Natural killer cell (primary cell): Measurements from ENCODE around the gene CKAP4. TPM values are rescaled to one million over a fixed set of nuclear protein-coding genes. Genes with fewer than 3 reads are reported as not detected.
A peak's percentile ranks its signal among the peaks of the same experiment; 100 is the strongest.

Source experiments
- ATAC-seq, 3 donors: fragments of 150-1000 bp in 2 of 3; fragments of 200-7000 bp in 1 of 3; cut with Tn5 transposase; 1 replicate in 1 of 3; 2 replicates in 2 of 3; pipeline ENCODE4 v1.10.0; 2021; ENCODE audit warnings: mild to moderate bottlenecking in 2 of 3, moderate library complexity in 2 of 3
- DNase-seq, 2 donors: peaks; one replicate each; pipeline versions ENCODE4 v3.0.0 to v3.0.0-alpha.2; 2013 to 2021; ENCODE audit warnings: mixed read lengths in 1 of 2
- H3K27ac ChIP-seq: one replicate; pipeline ENCODE4 v1.5.1; 2013; ENCODE audit warnings: mild to moderate bottlenecking, low read length
- H3K27me3 ChIP-seq: one replicate; pipeline ENCODE4 v1.6.1; 2013; ENCODE audit warnings: low read length; ENCODE audit not compliant: control insufficient read depth, insufficient read depth
- H3K36me3 ChIP-seq: one replicate; pipeline ENCODE4 v1.6.1; 2013; ENCODE audit warnings: low read length; ENCODE audit not compliant: control insufficient read depth, insufficient read depth
- H3K4me1 ChIP-seq: one replicate; pipeline ENCODE4 v1.6.1; 2013; ENCODE audit warnings: low read length; ENCODE audit not compliant: control insufficient read depth, insufficient read depth
- H3K4me3 ChIP-seq: one replicate; pipeline ENCODE4 v1.5.1; 2013; ENCODE audit warnings: low read length
- H3K9me3 ChIP-seq: one replicate; pipeline ENCODE4 v1.6.1; 2013; ENCODE audit warnings: low read length; ENCODE audit not compliant: control insufficient read depth, insufficient read depth
- H3K27ac Mint-ChIP-seq, 2 donors: one replicate each; pipeline ENCODE4 v1.8.0; 2022; ENCODE audit warnings: mild to moderate bottlenecking in 2 of 2, mixed read lengths in 2 of 2, moderate library complexity in 1 of 2
- H3K27me3 Mint-ChIP-seq, 2 donors: one replicate each; pipeline ENCODE4 v1.8.0; 2022; ENCODE audit warnings: low read depth in 2 of 2, mixed read lengths in 2 of 2
- H3K36me3 Mint-ChIP-seq: one replicate; pipeline ENCODE4 v1.8.0; 2022; ENCODE audit warnings: mixed read lengths
- H3K4me1 Mint-ChIP-seq, 2 donors: one replicate each; pipeline ENCODE4 v1.8.0; 2022; ENCODE audit warnings: mixed read lengths in 2 of 2
- H3K4me3 Mint-ChIP-seq: one replicate; pipeline ENCODE4 v1.8.0; 2022; ENCODE audit warnings: mild to moderate bottlenecking, moderate library complexity, mixed read lengths
- H3K9me3 Mint-ChIP-seq, 2 donors: one replicate each; pipeline ENCODE4 v1.8.0; 2022; ENCODE audit warnings: mixed read lengths in 2 of 2
- CTCF ChIP-seq: fragments of 200-600 bp; IDR thresholded peaks from one replicate; pipeline ENCODE4 v1.8.0; 2022; ENCODE audit warnings: antibody characterized with exemption
- WGBS: methylation state at CpG from one replicate; pipeline ENCODE4 v1.1.7; 2013; ENCODE audit warnings: missing lambda C conversion rate; ENCODE audit not compliant: insufficient coverage; 5-methylcytosine and 5-hydroxymethylcytosine counted together
- intact Hi-C: fragments of 100-400 bp; cut with micrococcal nuclease; formaldehyde crosslinking; loops from one replicate; pipeline ENCODE4 v1.14.2; 2022
- total RNA-seq, 4 donors: library from RNA; stranded (reverse); fragments of 120-200 nt in 1 of 4; gene quantifications; one replicate each; pipeline versions ENCODE4 v1.2.3 to v1.2.4, GENCODE V29; 2013 to 2022

The CKAP4 gene
- total RNA-seq, 3 donors from 2014 or later (not counting 1 experiment from before 2014, with no cell fraction given) = 2.0 to 19.4 (median 2.0) TPM

GRCh38 chr12:106239241-106239950, 8.4 kb downstream of the CKAP4 start:
- WGBS = 94% methylated on average over 37 of the region's 37 CpGs
- ATAC-seq (no peak), DNase-seq (no peak)
- Histone ChIP-seq H3K4me1 (no peaks in the 10 kb centered on the region), H3K4me3 (no peak overlapping the region), H3K9me3 (no peaks in the 10 kb centered on the region), H3K27ac (no peak overlapping the region), H3K36me3 (no peaks in the 10 kb centered on the region), H3K27me3 (no peaks in the 10 kb centered on the region)
- no peak overlapping the region for H3K4me3 Mint-ChIP-seq
- H3K9me3 Mint-ChIP-seq = no peaks in the 10 kb centered on the region
- H3K27ac Mint-ChIP-seq = no peak overlapping the region
- H3K4me1 Mint-ChIP-seq = no peaks in the 10 kb centered on the region
- intact Hi-C loops = no loop called here
- no peak for TF ChIP-seq CTCF
- H3K36me3 Mint-ChIP-seq = no peaks in the 10 kb centered on the region
- peaks cover 0 to 3% of the 10 kb centered on the region in 2 donors for H3K27me3 Mint-ChIP-seq

- no peak for TF ChIP-seq CTCF
- H3K4me1 Mint-ChIP-seq = no peaks in the 10 kb centered on the region
- ATAC-seq = no peak
- no peaks in the 10 kb centered on the region for H3K9me3 Mint-ChIP-seq
- Histone ChIP-seq H3K9me3 (no peaks in the 10 kb centered on the region), H3K36me3 (no peaks in the 10 kb centered on the region), H3K27ac (no peak overlapping the region), H3K27me3 (no peaks in the 10 kb centered on the region), H3K4me3 (no peak overlapping the region), H3K4me1 (no peaks in the 10 kb centered on the region)
- no peak for DNase-seq
- H3K27me3 Mint-ChIP-seq = peaks cover 0 to 3% of the 10 kb centered on the region in 2 donors
- intact Hi-C loops = no loop called here
- H3K36me3 Mint-ChIP-seq = no peaks in the 10 kb centered on the region
- 96% methylated on average over 11 of the region's 11 CpGs for WGBS
- no peak overlapping the region for H3K4me3 Mint-ChIP-seq
- H3K27ac Mint-ChIP-seq = no peak overlapping the region
Measured at GRCh38 chr12:106238146-106238545, 9.7 kb downstream of the CKAP4 start.

- Histone ChIP-seq H3K27me3 (no peaks in the 10 kb centered on the region), H3K9me3 (no peaks in the 10 kb centered on the region), H3K4me3 (no peak overlapping the region), H3K36me3 (no peaks in the 10 kb centered on the region), H3K4me1 (no peaks in the 10 kb centered on the region), H3K27ac (no peak overlapping the region)
- Mint-ChIP-seq H3K36me3 (no peaks in the 10 kb centered on the region), H3K27ac (no peak overlapping the region), H3K4me1 (no peaks in the 10 kb centered on the region), H3K4me3 (no peak overlapping the region), H3K9me3 (no peaks in the 10 kb centered on the region), H3K27me3 (peaks cover 3 to 7% of the 10 kb centered on the region in 2 donors)
- WGBS = 100% methylated on average over 1 of the region's 1 CpG
- intact Hi-C loops = no loop called here
- no peak for TF ChIP-seq CTCF
- no peak for DNase-seq
- ATAC-seq = no peak
Measured at GRCh38 chr12:106235770-106236169, 12.1 kb downstream of the CKAP4 start.

- ATAC-seq = peak in 1 of 3 donors; percentile 14
- Histone ChIP-seq H3K9me3 (no peaks in the 10 kb centered on the region), H3K36me3 (no peaks in the 10 kb centered on the region), H3K27me3 (no peaks in the 10 kb centered on the region), H3K4me3 (no peak overlapping the region), H3K27ac (no peak overlapping the region), H3K4me1 (no peaks in the 10 kb centered on the region)
- no peaks in the 10 kb centered on the region for H3K4me1 Mint-ChIP-seq
- H3K27ac Mint-ChIP-seq = no peak overlapping the region
- H3K36me3 Mint-ChIP-seq = no peaks in the 10 kb centered on the region
- DNase-seq = no peak
- TF ChIP-seq CTCF = no peak
- no peaks in the 10 kb centered on the region for H3K9me3 Mint-ChIP-seq
- H3K4me3 Mint-ChIP-seq = no peak overlapping the region
- H3K27me3 Mint-ChIP-seq = peaks cover 3 to 15% of the 10 kb centered on the region in 2 donors
- 85% methylated on average over 3 of the region's 3 CpGs for WGBS
- intact Hi-C loops = no loop called here
Measured at GRCh38 chr12:106234449-106234848, 13.4 kb downstream of the CKAP4 start.
